ENCODE measurements around the gene DCAF17.

The DCAF17 gene

DNA sequence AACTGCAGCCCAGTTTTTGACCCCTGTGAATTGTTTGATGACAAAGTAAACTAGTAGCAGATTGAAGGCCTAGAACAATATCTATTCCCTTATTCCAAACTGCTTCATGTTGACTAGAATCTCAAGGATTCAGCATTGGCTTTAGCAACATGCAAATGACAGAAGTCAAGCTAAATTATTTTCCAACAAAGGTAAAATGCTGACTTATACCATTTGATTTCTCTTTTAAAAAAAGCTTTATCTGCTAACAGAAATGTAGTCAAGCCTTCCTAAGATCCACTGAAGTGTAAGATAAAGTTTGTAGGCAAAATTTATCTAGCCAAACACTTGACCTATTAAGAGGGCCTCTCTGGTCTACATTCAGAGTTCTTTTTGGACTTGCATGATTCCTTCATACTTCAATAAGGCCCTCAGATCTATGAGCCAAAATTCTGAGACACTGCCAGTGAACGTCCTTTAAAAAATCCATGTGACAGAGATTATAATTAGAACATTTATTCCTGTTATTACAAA lies 78.7 kb downstream of the DCAF17 start:
- H3K4me3 ChIP-seq (ENCODE audit: low read depth, low read length) = no peak overlapping the region
- no peak for DNase-seq (ENCODE audit: low read depth)
- TF ChIP-seq, protein P1, sequence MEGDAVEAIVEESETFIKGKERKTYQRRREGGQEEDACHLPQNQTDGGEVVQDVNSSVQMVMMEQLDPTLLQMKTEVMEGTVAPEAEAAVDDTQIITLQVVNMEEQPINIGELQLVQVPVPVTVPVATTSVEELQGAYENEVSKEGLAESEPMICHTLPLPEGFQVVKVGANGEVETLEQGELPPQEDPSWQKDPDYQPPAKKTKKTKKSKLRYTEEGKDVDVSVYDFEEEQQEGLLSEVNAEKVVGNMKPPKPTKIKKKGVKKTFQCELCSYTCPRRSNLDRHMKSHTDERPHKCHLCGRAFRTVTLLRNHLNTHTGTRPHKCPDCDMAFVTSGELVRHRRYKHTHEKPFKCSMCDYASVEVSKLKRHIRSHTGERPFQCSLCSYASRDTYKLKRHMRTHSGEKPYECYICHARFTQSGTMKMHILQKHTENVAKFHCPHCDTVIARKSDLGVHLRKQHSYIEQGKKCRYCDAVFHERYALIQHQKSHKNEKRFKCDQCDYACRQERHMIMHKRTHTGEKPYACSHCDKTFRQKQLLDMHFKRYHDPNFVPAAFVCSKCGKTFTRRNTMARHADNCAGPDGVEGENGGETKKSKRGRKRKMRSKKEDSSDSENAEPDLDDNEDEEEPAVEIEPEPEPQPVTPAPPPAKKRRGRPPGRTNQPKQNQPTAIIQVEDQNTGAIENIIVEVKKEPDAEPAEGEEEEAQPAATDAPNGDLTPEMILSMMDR (IDR thresholded peaks at IDR 0.05; ENCODE audit: low read depth, low read length, missing control alignments) = no peak

DNA sequence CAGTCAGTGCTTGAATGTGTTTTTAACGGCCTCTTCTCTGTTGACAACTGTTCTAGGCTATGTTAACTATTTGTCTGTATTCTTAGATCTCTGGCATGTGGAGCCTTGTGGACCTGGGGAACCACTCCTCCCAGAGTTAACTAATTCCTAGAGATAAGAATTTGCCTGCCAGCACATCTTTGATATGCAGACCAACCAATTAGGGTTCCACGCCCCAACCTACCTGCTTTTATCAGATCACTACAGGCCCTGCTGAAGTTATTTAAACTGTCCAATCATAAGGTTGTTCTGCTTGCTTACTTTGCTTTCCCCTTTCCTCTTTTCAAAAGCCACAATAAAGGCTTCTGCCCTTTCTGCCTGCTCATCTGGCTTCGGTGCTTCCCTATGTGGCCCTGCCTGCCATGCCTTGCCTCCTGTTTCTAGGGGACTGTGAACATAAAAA lies 79.7 kb downstream of the DCAF17 start:
- no peak overlapping the region for H3K4me3 ChIP-seq (ENCODE audit: low read depth, low read length)
- DNase-seq (ENCODE audit: low read depth) = no peak

DNA sequence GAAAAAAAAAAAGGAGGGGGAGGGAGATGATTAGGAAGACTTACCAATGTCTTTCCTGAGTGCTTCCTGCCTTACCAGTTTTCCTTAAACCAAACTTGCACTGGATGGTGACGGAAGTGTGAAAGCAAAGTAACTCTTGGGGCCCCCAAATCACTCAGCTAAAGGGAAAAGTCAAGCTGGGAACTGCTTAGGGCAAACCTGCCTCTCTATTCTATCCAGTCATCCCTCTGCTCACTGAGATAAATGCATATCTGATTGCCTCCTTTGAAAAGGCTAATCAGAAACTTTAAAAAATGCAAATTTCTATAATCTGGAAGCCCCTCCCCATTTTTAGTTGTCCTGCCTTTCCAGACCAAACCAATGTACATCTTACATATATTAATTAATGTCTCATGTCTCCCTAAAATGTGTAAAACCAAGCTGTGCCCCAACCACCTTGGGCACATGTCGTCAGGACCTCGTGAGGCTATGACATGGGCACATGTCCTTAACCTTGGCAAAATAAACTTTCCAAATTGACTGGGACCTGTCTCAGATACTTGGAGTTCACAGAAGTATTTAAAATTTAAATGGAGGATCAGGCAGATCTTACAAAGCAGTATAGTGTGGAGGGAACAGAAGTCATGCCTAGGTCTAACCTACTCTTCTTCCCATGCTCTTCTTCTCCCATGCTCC lies 81.0 kb downstream of the DCAF17 start:
- no peak for DNase-seq (ENCODE audit: low read depth)
- no peak overlapping the region for H3K4me3 ChIP-seq (ENCODE audit: low read depth, low read length)
- TF ChIP-seq, protein P1 (IDR thresholded peaks at IDR 0.05; ENCODE audit: low read depth, low read length, missing control alignments) = no peak

More for the DNA sequence above, 79.7 kb downstream of the DCAF17 start:
- TF ChIP-seq, protein P1 (IDR thresholded peaks at IDR 0.05; ENCODE audit: low read depth, low read length, missing control alignments) = no peak

DNA sequence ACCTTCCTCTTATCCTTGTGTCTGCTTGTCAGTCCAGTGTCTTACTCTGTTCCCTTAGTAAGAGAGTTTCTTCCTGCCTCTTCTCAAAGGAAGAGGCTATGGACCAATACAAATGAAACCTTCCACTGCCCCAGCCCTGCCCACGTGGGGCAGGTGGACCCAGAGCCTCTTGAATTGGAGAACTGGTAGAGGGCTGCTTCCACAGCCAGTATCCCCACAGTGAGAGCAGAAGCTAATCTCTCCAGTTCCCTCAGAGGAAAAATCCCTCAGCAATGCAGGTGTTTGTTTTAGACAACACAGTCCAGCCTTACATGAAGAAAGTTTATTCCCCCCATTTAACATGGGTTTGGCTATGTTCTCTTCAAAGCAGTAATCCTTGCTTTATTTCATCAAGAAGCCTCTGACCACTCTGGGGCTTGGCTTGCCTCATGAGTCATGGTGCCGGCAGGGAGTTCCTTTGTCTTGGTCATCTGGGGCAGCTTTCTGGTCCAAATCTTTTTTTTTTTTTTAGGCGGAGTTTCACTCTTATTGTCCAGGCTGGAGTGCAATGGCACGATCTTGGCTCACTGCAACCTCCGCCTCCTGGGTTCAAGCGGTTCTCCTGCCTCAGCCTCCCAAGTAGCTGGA lies 81.8 kb downstream of the DCAF17 start:
- TF ChIP-seq, protein P1 (IDR thresholded peaks at IDR 0.05; ENCODE audit: low read depth, low read length, missing control alignments) = no peak
- no peak overlapping the region for H3K4me3 ChIP-seq (ENCODE audit: low read depth, low read length)
- no peak for DNase-seq (ENCODE audit: low read depth)

DNA sequence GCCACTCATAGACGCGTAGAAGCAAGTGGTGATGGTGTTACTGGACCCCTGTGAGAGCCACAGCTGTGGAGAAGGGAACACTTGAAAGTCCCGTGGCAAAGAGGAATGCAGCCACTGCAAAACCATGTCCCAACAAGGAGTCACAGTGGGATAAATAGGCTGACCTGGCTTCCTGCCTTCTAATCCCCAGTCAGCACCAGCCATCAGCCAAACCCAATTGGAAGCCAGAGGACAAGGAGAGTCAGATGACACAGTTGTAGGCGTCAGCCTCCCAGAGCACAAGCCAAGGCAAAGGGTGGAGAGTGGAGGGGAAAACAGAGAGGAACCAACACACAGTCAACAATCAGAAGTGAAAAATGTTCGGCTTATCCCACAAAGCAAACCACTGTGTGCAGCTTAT lies 82.8 kb downstream of the DCAF17 start:
- no peak overlapping the region for H3K4me3 ChIP-seq (ENCODE audit: low read depth, low read length)
- TF ChIP-seq, protein P1 (IDR thresholded peaks at IDR 0.05; ENCODE audit: low read depth, low read length, missing control alignments) = no peak
- DNase-seq (ENCODE audit: low read depth) = no peak

DNA sequence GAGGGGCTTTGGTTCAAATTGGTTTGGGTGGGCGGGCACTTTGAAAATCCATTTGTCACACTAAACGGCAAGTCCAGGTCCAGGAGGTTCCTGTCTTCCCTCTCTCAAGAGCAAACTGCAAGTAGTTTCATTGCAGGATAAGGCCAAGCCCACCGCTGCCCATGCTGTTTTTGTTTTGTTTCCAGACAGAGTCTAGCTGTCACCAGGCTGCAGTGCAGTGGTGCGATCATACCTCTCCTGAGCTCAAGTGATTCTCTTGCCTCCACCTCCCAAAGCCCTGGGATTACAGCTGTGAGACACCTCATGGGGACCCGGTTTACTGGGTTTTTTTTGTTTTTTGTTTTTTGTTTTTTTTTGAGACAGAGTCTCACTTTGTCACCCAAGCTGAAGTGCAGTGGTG lies 86.4 kb downstream of the DCAF17 start:
- no peak for DNase-seq (ENCODE audit: low read depth)
- TF ChIP-seq, protein P1 (IDR thresholded peaks at IDR 0.05; ENCODE audit: low read depth, low read length, missing control alignments) = no peak
- no peak overlapping the region for H3K4me3 ChIP-seq (ENCODE audit: low read depth, low read length)

Measured in GM12864 (cell line).